HCT116 (cell line): Measurements from ENCODE around the gene PRPF6. TPM values are rescaled to one million over a fixed set of nuclear protein-coding genes. Genes with fewer than 3 reads are reported as not detected.

ENCODE experiments used
- ATAC-seq: fragments of 200-7000 bp; cut with Tn5 transposase; 2 replicates; pipeline ENCODE4 v1.9.1; 2020; ENCODE audit warnings: mild to moderate bottlenecking, moderate library complexity
- BruUV-seq: library from RNA; stranded (reverse); fragments of 400-500 nt; replicated peaks from 2 replicates; lab custom pipeline; 2021; lab: Mats Ljungman, UMichigan
- CTCF ChIA-PET: fragments of 300-600 bp; sonication (Branson Sonifier 250); formaldehyde crosslinking; loops from one replicate; lab custom pipeline; 2021; ENCODE audit warnings: antibody characterized with exemption; lab: Charles Lee
- POLR2A ChIA-PET: fragments of 300-600, 350-600 bp; sonication (Branson Sonifier 250); formaldehyde crosslinking; loops from one replicate; lab custom pipeline; 2021; ENCODE audit warnings: antibody characterized with exemption; lab: Charles Lee
- RAD21 ChIA-PET, 2 experiments: fragments of 300-600 bp; sonication (Branson Sonifier 250); formaldehyde crosslinking; loops; one replicate each; lab custom pipeline; 2023; ENCODE audit warnings: low total read pairs in 2 of 2; ENCODE audit not compliant: uncharacterized antibody in 2 of 2, unreplicated experiment in 2 of 2, low non-redundant PET in 1 of 2; lab: Charles Lee
- DNase-seq: peaks from one replicate; pipeline ENCODE4 v3.0.0-alpha.2; 2010; ENCODE audit warnings: low read depth, low spot score
- H2AFZ ChIP-seq: fragments of 200-600 bp; shearing (Covaris generic), sonication (generic); 2 replicates; pipeline ENCODE4 v1.6.1; 2017; ENCODE audit warnings: low read depth, mixed run types, mixed read lengths, antibody characterized with exemption, low read length; ENCODE audit not compliant: poor library complexity, severe bottlenecking
- H3K27ac ChIP-seq: 2 replicates; pipeline ENCODE4 v1.5.1; 2012; ENCODE audit warnings: low read depth, low read length
- H3K27me3 ChIP-seq: fragments of 200-600 bp; sonication (generic); 2 replicates; pipeline ENCODE4 v1.6.1; 2016; ENCODE audit warnings: mixed run types, low read length, mixed read lengths; ENCODE audit not compliant: insufficient read depth
- H3K36me3 ChIP-seq, 2 experiments: fragments of 200-500 bp in 1 of 2; fragments of 200-600 bp in 1 of 2; sonication (Bioruptor generic) in 1 of 2; sonication (generic) in 1 of 2; 2 replicates each; pipeline versions ENCODE4 v1.5.1 to v1.6.1; 2014 to 2016; ENCODE audit warnings: low read length in 2 of 2, inconsistent platforms in 1 of 2, mixed read lengths in 1 of 2, mixed run types in 1 of 2; ENCODE audit not compliant: insufficient read depth in 2 of 2, control insufficient read depth in 1 of 2
- H3K4me1 ChIP-seq, 2 experiments: fragments of 200-600 bp in 1 of 2; sonication (generic) in 1 of 2; 2 replicates each; pipeline versions ENCODE4 v1.5.1 to v1.6.1; 2012 to 2017; ENCODE audit warnings: low read length in 2 of 2, inconsistent platforms in 1 of 2, mild to moderate bottlenecking in 1 of 2, mixed read lengths in 1 of 2, mixed run types in 1 of 2, moderate library complexity in 1 of 2; ENCODE audit not compliant: insufficient read depth in 2 of 2, control insufficient read depth in 1 of 2
- H3K4me2 ChIP-seq: fragments of 200-600 bp; sonication (generic); 2 replicates; pipeline ENCODE4 v1.6.1; 2017; ENCODE audit warnings: mixed run types, low read length, mixed read lengths
- H3K4me3 ChIP-seq, 2 experiments: fragments of 200-600 bp in 1 of 2; sonication (generic) in 1 of 2; replicated peaks in 1 of 2; 2 replicates each; pipeline ENCODE4 v1.5.1; 2011 to 2016; ENCODE audit warnings: low read length in 2 of 2, control low read depth in 1 of 2, low read depth in 1 of 2, mild to moderate bottlenecking in 1 of 2, mixed read lengths in 1 of 2, mixed run types in 1 of 2
- H3K79me2 ChIP-seq: fragments of 200-600 bp; sonication (generic); 2 replicates; pipeline ENCODE4 v1.6.1; 2017; ENCODE audit warnings: mild to moderate bottlenecking, mixed run types, low read length, moderate library complexity, mixed read lengths; ENCODE audit not compliant: insufficient read depth
- H3K9ac ChIP-seq: fragments of 200-600 bp; sonication (generic); 2 replicates; pipeline ENCODE4 v1.6.1; 2016; ENCODE audit warnings: low read length, mixed read lengths
- H3K9me2 ChIP-seq: fragments of 200-600 bp; sonication (generic), shearing (Covaris generic); 2 replicates; pipeline ENCODE4 v1.6.1; 2017; ENCODE audit warnings: mixed run types, mild to moderate bottlenecking, moderate library complexity; ENCODE audit not compliant: insufficient read depth
- H3K9me3 ChIP-seq, 2 experiments: fragments of 200-500 bp in 1 of 2; fragments of 200-600 bp in 1 of 2; sonication (Bioruptor generic) in 1 of 2; sonication (generic) in 1 of 2; 2 replicates each; pipeline ENCODE4 v1.6.1; 2014 to 2017; ENCODE audit warnings: low read length in 2 of 2, mixed read lengths in 2 of 2, inconsistent platforms in 1 of 2, low read depth in 1 of 2, mild to moderate bottlenecking in 1 of 2, mixed run types in 1 of 2, moderate library complexity in 1 of 2; ENCODE audit not compliant: control insufficient read depth in 1 of 2, insufficient read depth in 1 of 2
- H4K20me1 ChIP-seq: fragments of 200-600 bp; sonication (generic), shearing (Covaris generic); 2 replicates; pipeline ENCODE4 v1.6.1; 2017; ENCODE audit warnings: mixed run types, mild to moderate bottlenecking, moderate library complexity; ENCODE audit not compliant: insufficient read depth
- EZH2phosphoT487 ChIP-seq: fragments of 200-600 bp; IDR thresholded peaks from 2 replicates; pipeline ENCODE4 v1.6.1; 2018; ENCODE audit warnings: antibody characterized with exemption, borderline replicate concordance
- FOSL1 ChIP-seq: IDR thresholded peaks from 2 replicates; pipeline ENCODE4 v1.6.1; 2012; ENCODE audit warnings: low read depth
- MAX ChIP-seq: IDR thresholded peaks from 2 replicates; pipeline ENCODE4 v1.6.1; 2012
- POLR2AphosphoS5 ChIP-seq: IDR thresholded peaks from 2 replicates; pipeline ENCODE4 v1.6.1; 2011; ENCODE audit warnings: mild to moderate bottlenecking, low read depth, low read length, moderate library complexity
- REST ChIP-seq: IDR thresholded peaks from 2 replicates; pipeline ENCODE4 v1.6.1; 2012; ENCODE audit warnings: low read depth
- SIN3A ChIP-seq: IDR thresholded peaks from 2 replicates; pipeline ENCODE4 v1.6.1; 2012; ENCODE audit warnings: low read depth
- intact Hi-C: fragments of 100-400 bp; cut with micrococcal nuclease; formaldehyde crosslinking; loops from 2 replicates; pipeline ENCODE4 v1.10.0; 2022
- total RNA-seq: library from RNA; stranded (reverse); gene quantifications from one replicate; pipeline ENCODE4 v1.2.1, GENCODE V29; 2021; ENCODE audit not compliant: unreplicated experiment

Gene PRPF6
- total RNA-seq, 1 experiment from 2014 or later, result 74.9 TPM

- TF ChIP-seq REST (no peak), SIN3A (no peak), POLR2AphosphoS5 (no peak), FOSL1 (no peak)
- TF ChIP-seq, all 23 proteins: peak for 0
Observed at GRCh38 chr20:63935447-63935846, 45.5 kb upstream of the PRPF6 start (continued).

GRCh38 chr20:63937596-63937995 lies 43.3 kb upstream of the PRPF6 start:
- no peak overlapping the region for H2AFZ ChIP-seq
- ChIA-PET POLR2A (no interaction called here), CTCF (no interaction called here), RAD21 (no interaction called here)
- H3K4me1 ChIP-seq, result peaks cover 3 to 13% of the 10 kb centered on the region in 2 experiments; a peak in 2 of 4 replicates
- H3K4me3 ChIP-seq, result no peak overlapping the region
- no peak overlapping the region for H3K4me2 ChIP-seq
- DNase-seq (no peak), ATAC-seq (no peak)
- no peaks in the 10 kb centered on the region for H4K20me1 ChIP-seq
- peaks cover 11% of the 10 kb centered on the region; the same call in 1 of the 2 replicates for H3K79me2 ChIP-seq
- no peak overlapping the region for H3K9ac ChIP-seq
- H3K27me3 ChIP-seq, result no peaks in the 10 kb centered on the region
- TF ChIP-seq MAX (no peak), EZH2phosphoT487 (no peak)
- intact Hi-C loops, result no loop called here
- H3K9me3 ChIP-seq, result no peaks in the 10 kb centered on the region
- peaks cover 3 to 17% of the 10 kb centered on the region in 2 experiments; a peak in 3 of 4 replicates for H3K36me3 ChIP-seq
- no TSS peak for BruUV-seq
- no peaks in the 10 kb centered on the region for H3K9me2 ChIP-seq
- no peak overlapping the region for H3K27ac ChIP-seq
